NCI-H1930 (cell line): ENCODE results near the gene ADAMTSL4.
"Not testable (repeated sequence)": the region's sequence is repeated elsewhere in the genome, so short reads cannot be mapped to it uniquely, and the experiment has no call there.

Experiments
- DNase-seq, 2 experiments: peaks; one replicate each; lab custom pipeline; 2025; lab: John Stamatoyannopoulos, UW

The ADAMTSL4 gene

DNA sequence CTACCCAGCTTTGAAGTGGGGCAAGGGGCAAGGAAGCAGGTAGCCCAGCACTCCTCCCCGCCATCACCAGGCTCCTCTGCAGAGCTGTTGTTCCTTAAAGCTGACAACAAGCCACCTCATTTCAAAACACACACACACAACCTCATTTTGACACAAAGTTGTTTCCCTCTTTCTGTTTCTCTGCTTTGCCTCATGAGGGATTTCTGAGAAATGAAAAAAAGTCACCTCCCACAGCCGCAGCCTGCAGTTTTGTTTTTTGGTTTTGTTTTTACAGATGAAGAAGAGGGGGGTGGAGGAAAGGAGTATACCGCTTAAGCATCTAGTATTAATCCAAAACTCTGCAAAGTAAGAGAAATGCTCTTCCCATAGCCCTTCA is 18.1 kb downstream of the ADAMTSL4 start:
- no peak for DNase-seq

DNA sequence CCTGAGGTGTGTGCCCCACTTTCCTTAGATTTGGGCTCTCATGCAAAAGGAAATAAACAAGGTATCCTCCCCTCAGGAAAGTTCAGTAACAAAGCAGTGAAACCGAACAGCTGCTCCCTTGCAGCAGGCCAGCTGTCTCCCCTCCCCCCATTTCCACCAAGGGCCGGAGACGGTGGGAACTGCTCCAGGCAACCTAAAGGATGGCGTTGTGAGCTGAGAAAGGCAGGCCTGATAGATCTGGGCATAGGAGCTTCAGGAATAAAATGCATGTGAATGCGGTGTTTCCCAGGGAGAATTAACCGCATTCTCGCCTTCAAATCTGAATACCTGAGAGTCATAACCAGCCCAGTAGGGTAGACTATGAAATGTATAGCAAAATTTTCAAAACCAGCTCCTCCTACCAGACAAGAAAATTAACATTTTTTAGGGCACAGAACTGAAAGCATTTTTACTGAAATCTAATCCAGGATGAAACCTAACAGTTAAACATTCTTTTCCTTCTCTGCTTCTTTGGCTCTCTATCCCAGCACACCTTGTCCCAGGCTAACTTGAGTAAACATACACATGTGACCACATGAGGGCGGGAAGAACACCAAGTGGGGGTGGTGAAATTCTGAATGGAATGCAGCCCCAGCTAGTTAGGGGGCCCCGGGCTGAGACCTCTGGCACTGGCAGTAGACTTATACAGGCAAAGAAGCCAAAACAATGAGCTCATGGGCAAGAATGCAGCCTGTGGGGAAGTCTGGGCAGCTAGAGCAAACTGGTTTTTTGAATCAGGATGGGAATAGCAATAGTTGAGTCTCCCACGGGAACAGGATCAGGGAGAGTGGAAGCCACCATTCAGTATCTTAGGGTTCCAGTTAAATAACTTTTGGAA is 18.7 kb downstream of the ADAMTSL4 start:
- DNase-seq, result no peak

DNA sequence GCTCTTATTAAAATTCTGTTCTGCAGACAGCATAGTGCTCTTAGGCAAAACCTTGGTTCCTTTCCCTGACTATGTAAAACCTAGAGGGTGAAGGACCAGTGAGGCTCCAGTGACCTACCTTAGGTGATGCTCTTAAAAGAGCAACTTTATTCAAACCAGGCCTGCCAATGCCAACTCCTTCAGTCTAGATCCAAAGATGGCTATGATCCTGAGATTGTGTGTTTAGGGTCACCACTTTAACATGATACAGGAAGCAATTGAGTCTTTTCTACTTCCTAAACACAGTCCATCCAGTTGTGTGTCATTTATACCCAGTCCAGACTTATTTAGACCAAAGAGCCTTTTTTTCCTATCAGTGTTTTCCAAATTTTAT is 19.4 kb downstream of the ADAMTSL4 start:
- no peak for DNase-seq

DNA sequence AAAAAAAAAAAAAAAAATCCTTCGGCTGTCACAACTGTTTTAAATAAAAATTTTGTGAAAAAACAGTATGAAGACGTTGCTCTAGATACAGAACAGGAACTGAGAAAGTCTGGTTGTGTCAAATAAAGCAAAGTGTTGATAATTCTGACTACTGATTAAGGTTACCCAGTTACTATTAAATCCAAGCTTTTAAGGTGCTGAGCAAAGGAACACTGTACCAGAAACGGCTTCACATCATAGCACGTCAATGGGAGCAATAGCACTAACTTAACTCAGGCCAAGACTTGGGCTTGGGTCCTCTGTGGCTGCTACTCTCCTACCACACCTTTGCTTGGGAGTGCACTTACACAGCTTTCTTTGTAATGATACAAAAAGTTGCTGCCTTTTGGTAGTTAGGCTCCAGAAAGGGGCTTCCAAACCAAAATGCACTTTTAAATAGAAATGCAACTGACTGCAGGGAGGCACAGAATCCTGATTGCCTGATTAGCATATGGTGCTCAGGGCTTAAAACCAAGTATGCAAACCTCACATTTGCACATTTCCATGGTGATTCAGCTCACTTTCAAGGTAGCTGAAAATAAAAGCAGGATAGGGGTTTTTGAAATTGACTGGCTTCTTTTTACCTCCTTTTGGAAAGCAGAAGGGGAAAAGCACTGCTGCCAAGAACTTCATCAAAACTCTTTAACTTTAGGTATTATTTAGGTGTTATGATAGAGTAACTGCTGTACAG is 23.9 kb downstream of the ADAMTSL4 start:
- DNase-seq, result no peak

DNA sequence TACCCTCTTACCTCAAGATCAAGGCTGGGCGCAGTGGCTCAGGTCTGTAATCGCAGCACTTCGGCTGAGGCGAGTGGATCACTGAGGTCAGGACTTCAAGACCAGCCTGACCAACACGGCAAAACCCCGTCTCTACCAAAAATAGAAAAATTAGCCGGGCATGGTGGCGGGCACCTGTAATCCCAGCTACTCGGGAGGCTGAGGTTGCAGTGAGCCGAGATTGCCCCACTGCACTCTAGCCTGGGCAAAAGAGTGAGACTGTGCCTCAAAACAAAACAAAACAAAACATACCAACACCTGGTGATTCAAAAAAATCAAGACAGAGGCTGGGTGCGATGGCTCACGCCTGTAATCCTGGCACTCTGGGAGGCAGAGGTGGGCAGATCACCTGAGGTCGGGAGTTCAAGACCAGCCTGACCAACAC is 24.5 kb downstream of the ADAMTSL4 start:
- DNase-seq, result not testable (repeated sequence)

DNA sequence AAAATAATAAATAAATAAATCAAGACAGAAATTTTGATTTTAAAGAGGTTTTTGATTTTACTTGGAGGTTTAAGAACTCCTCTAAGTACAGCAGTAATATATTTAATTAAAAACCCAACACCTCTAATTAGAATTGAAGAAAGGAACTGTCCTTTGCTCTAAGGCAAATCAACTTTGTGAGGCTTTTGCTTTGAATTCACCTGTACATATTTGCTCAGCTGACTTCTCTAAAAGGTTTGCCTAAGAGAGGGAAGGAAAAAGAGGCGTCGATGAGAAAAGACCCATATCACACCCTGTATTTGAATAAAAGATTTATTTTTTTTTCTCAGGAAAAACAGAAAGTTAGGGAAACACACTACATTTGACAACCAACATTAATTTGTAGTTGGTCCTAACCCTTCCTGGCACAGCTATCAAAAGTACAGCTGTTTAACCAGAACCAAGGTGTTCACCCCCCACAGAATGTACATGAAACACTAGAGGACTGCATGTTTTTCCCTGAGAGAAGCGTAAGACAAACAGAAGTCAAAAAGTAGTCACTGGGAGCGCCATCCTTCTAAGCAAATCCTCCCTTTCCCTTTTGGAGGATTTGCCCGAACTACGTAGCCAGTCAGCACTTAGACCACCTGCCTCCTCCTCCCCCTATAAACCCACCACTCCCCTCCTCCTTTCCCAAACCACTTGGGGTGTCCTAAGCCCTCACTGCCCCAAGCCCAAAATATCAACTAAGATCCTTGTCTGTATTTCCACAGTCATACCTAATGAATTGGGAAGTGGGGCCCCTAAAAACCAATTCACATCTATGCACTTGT is 25.3 kb downstream of the ADAMTSL4 start:
- no peak for DNase-seq

DNA sequence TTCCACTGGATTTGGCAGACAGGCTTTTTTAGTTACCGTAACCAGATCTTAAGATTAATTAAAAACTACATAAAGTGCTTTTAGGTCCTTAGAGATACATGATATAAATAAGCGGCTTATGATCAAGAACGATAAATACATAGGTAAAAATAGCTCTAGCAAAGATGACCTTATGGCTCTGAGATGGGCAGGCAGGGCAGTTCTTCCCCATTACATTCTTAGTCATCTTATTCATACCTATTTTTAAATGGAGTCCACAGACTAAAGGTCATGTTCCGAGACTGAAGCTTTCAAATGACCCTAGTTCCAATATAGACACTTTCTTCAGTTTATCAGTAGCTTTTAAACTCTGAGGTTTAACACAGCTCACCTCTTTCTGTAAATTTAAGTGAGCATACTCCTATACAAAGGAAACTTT is 25.9 kb downstream of the ADAMTSL4 start:
- no peak for DNase-seq

DNA sequence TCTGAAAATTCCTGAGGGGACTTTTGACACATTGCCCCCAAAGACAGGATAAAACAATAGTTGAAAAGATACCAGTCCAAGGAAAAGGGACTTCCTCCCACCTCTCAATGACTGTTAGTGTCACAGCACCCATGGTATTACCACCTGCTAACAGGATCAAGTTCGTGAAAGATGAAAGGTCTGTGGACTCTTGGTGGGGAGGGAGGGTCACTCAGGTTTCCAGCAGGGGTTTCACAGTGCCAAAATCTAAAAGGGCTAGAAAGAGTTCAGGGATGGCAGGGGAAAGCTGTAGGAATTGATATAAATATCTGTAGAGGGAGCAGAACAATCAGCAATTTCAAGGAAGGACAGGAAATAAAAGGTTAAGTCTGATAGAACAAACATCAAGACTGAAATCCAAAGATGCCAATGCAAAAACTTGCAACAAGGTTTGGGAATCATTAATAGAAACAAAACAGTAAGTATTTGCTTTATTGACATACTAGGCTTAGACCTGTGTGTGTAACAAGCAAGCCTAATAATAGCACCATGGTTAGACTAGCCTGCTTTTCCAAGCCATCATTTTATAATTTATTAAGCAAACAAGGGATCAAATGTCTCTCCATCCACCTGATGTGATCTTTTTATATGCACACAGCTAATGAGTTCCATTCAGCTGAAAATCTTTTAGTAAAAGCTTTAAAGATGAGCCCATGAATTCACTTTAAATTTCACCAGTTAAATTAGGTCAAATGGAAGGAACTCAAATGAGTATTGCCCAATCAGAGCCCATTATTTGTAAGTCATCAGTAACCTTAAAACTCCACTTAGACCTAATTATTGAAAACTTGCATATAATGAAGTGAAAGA is 26.5 kb downstream of the ADAMTSL4 start:
- no peak for DNase-seq

DNA sequence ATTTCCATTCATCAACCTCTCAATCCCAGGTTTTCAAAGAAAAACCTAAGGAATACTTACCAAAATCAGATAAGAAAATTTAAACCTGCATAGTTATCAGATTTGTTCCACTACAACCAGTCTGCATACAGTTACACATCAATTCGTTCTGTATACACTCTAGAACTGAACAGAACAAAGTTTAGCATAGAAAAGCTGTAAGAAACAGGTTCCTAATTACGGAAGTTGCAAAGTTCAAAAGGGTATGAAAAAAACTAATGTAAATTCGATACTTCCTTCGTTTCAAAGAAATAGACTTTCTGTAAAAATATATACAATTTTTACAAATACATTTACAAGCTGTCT is 27.1 kb downstream of the ADAMTSL4 start:
- no peak for DNase-seq

DNA sequence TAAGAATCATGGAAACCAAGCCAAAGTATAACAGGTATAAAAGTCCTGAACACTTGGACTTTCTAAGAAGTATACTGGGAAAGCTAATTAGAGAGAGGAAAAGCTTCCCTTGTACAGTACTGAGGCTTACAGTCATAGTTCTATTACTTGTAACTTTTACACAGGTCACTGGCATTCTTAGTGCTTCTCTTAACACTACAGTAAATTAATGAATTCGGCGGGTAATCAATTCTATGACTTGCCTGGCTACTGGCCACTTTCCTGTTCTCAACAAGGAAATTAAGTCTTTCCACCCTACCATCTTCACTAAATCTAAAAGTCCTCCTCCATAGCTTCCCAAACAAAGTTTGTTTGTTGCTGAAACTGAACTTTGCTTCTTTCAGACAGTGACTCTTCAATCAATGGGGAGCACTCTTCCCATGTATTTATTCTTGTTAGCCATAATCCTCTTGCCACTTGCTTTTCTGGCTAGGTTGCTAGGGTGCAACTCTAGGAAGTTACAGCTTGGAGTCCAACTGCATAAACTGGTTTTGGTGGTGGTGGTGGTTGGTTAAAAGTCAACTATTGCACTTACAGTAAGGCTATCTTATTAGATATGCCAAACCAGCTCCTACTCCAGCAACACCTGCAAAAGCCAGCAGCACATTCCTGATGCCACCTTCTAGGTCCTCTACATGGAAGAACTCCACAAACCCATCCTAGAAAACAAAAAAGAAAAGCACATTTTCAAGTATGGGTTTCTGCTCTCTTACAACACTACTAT is 27.8 kb downstream of the ADAMTSL4 start:
- DNase-seq, result no peak

DNA sequence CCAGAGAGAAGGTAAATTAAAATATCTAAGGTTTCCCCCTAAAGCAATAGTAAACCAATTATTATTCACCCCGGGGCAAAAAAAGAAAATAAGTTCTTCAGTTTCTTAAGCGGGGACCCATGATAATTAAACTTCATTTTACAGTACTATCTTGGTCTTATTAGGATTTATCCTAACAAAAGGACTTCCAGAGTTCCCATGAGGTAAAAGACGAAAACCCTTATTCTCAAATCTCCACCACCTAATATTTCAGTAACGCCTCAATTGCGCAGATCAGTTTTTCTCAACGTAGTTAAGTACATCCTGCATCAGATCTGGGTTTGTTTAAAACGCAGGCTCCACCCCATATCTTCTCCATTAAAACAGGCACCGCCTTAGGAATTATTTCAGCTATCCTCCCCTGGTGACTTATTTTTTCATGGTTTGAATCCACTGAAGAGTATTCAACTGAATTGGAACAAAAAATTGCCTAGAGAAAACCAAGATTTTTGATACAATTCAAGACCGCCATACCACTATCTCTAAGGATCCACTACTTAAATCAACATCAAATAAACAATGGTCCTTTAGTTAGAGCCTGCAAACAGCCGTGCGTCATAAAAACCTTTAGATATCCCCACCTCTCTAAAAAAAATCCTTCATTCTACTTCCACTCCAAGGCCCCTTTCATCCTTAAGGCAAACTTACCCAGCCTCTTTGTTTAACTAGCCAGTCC is 28.5 kb downstream of the ADAMTSL4 start:
- DNase-seq, result no peak

DNA sequence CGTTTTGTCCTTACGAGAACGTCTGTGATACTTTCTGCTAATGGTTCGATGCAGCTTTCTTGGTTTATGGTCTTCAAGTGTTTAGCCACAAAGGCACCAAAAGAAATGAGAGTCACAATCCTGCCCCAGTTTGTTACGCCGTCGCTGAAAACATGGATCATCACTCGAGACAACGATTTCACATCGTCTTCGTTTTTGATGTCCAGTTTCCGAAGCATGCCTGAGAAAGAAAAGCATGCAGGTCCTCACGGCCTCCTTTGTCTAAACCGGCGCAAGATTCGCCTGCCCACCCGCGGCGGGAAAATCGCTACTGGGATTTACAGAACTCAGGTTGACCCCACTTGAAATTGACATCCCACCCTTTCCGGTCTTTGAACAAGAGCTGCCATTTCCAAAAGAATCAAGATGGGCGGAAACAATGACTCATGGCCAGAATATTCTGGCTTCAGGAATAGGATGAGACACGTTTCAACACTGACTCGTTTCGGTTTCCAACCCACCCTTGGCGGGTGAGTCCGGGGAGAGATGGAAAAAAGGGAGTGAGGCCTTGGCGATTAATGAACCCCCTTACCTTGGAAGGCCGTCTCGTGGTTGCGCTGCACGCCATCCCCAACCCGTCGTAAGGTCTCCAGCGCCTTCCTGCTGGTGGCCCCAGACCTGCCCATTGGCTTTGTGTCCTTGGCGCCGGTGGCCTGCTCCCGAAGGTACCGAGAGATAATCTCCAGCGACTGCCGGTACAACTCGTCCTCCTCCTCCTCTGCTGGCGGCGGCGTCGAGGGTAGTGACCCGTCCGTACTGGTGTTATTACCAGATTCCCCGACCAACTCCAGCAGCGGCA is 29.3 kb downstream of the ADAMTSL4 start:
- no peak for DNase-seq

DNA sequence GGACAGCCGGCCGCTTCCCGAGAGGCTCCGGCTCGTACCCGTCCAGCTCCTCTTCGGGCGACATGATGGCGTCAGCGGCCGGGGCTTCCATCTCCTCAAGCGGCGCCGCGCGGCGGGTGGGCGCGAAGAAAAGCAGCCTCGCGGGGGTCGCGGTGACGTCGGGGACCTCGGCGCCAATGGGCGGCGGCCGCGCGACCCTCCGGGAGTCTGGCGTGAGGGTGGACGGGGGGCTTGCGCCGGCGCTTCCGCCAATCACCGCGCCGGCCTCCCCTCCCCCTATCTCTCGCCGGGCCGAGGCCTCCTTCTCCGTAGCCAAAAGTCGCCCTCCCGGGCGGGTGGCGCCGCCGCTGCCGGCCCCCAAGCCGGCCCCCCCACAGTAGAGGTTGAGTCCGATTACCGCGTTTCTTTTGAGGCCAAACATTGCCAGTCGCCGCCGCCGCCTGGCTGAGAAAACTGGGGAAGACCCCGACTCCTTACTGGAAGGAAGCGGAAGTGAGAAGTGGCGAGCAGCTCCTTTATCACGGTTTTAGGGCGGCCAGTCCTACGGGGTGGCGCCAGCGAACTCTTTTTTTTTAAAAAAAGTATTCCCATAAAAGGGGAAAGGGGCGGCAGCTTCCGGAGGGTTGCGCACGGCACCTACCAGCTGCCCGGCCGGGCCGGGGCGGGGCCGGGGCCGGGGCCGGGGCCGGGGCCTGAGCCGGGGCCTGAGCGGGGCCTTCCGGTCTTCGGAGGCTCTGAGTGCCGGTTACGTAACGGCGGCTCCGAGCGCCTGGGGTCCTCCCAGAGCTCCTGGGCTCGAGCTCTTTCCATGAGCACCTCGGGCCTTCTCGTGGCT is 30.1 kb downstream of the ADAMTSL4 start, which contains the start of gene MCL1:
Gene MCL1 (minus strand): TSS at position 501 of the 835 bp plus-strand sequence. CDS start 80 bp downstream, at position 421.
- DNase-seq, result peak; percentile 91 to 93

DNA sequence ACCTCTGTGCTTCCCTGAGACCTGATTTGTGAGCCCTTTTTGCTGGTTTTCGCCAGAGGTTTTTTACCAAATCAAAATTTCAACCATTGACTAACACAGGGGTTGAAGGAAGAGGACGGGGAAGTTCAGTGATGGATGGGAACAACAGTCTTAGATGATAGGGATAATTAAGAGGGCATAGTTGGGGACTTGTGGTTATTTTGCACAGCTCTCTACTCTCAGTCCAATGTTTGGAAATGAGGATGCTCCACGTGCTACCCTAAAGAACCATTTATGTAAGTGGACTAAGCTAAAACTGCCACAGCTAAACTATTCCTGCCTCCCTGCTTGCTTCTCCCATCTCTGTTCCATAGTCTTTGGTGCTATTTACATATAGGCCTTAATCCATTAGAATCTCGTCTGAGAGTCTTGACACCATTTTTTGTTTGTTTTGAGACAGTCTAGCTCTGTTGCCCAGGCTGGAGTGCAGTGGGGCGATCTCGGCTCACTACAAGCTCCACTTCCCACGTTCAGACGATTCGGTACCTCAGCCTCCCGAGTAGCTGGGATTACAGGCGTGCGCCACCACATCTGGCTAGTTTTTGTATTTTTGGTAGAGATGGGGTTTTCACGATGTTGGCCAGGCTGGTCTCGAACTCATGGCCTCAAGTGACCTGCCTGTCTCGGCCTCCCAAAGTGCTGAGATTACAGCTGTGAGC is 30.9 kb downstream of the ADAMTSL4 start:
- no peak for DNase-seq

DNA sequence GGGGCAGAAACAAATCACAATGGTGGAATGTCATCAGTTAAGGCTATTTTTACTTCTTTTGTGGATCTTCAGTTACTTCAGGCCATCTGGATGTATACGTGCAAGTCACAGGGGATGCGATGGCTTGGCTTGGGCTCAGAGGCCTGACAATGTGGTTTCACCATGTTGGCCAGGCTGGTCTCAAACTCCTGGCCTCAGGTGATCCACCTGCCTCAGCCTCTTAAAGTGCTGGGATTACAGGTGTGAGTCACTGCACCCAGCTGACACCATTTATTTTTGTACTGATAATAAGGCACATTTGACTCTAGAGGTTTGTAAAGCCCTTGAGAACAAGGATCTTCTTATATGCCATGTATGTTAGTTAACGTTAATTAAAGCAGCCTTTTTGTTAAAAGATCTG is 31.8 kb downstream of the ADAMTSL4 start:
- DNase-seq, result not testable (repeated sequence)

DNA sequence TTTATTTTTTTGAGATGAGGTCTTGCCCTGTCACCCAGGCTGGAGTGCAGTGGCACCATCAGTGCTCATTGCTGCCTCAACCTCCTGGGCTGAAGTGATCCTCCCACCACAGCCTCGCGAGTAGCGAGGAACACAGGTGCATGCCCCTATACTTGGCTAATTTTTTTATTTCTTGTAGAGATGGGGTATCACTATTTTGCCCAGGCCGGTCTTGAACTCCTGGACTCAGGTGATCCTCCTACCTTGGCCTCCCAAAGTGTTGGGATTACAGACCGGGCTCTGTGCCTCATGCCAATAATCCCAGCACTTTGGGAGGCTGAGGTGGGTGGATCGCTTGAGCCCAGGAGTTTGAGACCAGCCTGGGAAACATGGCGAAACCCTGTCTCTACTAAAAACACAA is 32.2 kb downstream of the ADAMTSL4 start:
- not testable (repeated sequence) for DNase-seq

DNA sequence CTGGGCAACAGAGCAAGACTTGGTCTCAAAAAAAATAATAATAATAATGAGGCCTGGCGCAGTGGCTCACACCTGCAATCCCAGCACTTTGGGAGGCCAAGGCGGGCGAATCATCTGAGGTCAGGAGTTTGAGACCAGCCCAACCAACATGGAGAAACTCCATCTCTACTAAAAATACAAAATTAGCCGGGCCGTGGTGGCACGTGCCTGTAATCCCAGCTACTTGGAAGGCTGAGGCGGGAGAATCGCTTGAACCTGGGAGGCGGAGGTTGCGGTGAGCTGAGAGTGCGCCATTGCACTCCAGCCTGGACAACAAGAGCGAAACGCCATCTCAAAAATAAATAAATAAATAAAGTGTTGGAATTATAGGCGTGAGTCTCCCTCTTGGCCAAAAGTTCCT is 32.8 kb downstream of the ADAMTSL4 start:
- DNase-seq, result not testable (repeated sequence)

DNA sequence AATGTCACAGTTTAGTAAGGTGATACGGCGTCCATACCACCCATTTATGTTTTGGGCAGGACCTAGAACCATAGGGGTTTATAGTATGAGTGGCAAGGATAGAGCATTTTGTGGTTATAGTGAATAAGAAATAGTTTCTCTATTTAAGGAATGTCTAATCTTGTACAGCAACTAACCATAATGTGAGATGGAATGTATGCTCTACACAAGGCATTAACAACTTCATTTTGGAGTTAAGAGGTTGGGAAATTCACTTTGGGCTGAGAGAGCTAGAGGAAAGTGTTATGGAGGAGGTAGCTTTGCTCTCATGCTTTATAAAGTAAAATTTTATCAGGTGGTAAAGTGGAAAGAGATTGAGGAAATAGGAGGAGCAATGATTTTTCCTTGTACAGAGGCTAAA is 33.2 kb downstream of the ADAMTSL4 start:
- DNase-seq, result no peak
